Adrenal gland (tissue), 5 donors: ENCODE results near the gene STRIP2.

ENCODE experiments used
- CTCF ChIP-seq, 6 experiments: fragments of 450-650 bp in 4 of 6; fragments of 200-600 bp in 2 of 6; sonication (generic) in 1 of 6; IDR thresholded peaks; 1 replicate in 5 of 6; 2 replicates in 1 of 6; pipeline versions ENCODE4 v1.5.1 to v1.8.0; 2016 to 2021; ENCODE audit warnings: antibody characterized with exemption in 6 of 6, mild to moderate bottlenecking in 2 of 6, moderate library complexity in 1 of 6
- POLR2A ChIP-seq, 2 donors: fragments of 450-650 bp; IDR thresholded peaks; one replicate each; pipeline ENCODE4 v1.6.1; 2017; ENCODE audit warnings: antibody characterized with exemption in 2 of 2, mild to moderate bottlenecking in 2 of 2, moderate library complexity in 1 of 2
- donor health status: DM: no; HTN: no; CAD: no.

GRCh38 chr7:129466796-129467195 lies 32.6 kb downstream of the STRIP2 start:
- TF ChIP-seq CTCF (IDR thresholded peaks at IDR 0.05) (no peak), POLR2A (IDR thresholded peaks at IDR 0.05) (no peak)
